ENCODE results near the gene SLC2A13. TPM values are rescaled to one million over a fixed set of nuclear protein-coding genes. Genes with fewer than 3 reads are reported as not detected.

Gene SLC2A13
- total RNA-seq, 1 donor from 2014 or later = 2.2 TPM

DNA sequence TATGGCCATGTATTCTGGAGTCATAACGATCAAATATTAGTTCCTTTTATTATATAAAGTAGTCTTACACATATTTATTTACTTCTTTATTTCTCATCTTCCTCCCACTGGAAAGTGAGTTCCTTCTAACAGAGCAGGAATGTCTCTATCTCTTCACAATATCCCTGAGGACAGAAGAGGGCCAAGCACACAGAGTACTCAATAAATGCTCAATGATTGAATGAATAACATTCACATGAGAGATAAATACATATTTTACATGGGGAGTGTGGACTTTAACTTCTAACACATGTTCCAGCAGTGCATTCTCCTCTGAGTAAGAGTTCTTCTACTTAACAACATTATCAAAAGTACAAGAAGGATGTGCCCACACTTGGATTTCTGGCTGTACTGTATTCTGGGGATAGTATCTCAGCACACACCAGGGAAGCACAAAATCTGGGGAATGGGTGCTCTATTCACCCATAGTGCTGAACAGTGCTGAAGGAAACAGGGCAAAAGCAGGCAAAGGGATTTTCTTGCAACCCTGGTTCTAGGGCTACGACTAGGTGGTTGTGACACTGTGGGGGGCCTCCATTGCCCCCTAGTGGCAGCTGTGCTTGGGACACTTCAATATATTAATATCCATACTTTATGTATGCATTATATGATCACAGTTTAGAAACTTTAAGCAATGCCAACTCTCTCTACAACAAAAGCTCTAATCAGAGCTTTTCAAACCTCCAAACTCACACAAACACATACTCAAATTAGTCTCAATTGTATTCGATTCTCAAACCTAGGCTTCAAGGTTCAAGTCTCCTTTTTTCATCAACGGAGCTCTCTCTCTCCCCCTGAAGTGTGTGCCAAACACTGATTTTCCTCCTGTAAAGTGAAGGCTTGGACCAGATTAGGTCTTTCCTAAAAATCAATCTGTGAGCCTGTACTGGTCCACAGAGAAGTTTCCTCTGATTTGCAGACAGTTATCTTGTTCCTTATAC is 115.5 kb downstream of the SLC2A13 start:
- ATAC-seq = peak; percentile 73

DNA sequence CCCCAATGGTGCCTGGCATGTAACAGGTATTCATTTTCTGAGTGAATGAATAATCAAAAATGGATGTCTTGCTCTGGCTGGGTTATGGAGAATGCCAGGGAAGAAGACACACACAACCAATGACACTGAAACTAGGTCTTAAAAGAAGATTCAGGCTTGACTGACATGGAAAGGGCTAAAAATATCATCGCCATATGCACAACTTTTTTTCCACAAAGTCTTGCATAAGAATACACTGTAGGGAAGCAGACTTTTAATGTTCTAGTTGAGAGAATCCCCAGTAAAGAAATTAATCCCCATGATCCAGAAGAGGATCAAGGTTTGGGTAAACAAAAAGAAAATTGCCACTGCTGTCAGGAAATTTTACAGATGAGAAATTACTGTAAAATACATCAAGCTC is 116.4 kb downstream of the SLC2A13 start:
- ATAC-seq = no peak

DNA sequence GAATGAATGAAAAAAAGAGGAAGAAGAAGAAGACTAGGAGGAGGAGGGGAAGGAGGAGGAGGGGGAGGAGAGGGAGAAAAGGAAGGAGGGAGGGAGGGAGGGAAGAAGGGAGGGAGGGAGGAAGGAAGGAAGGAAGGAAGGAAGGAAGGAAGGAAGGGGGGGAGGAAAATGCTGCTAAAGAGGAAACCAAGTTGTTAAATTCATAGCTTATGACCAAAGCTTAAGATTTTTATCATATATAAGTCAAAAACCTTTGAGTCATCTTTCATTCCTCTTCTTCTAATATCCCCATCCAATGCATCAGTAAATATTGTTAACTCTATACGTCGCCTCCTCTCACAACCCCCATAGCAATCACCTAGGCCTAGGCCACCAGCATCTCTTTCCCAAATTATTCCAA is 117.3 kb downstream of the SLC2A13 start:
- no peak for ATAC-seq

DNA sequence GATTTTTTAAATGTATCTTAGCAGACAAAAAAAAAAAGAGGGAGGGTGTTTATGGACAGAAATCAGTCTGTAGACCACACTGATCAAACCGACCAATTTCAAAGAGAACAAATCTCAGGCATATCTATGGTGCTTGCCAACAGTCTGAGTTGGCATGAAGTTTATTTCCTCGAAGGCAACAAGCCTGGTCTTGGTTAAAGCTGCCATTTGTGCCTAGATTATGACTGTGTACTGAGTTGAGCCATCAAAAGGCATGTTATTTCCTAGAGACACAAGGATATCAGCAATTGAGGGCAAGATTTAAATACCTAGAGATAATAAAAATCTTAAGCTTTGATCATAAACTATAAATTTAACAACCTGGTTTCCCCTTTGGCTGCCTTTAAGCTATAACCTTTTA is 119.2 kb downstream of the SLC2A13 start:
- peak; percentile 58 for ATAC-seq

DNA sequence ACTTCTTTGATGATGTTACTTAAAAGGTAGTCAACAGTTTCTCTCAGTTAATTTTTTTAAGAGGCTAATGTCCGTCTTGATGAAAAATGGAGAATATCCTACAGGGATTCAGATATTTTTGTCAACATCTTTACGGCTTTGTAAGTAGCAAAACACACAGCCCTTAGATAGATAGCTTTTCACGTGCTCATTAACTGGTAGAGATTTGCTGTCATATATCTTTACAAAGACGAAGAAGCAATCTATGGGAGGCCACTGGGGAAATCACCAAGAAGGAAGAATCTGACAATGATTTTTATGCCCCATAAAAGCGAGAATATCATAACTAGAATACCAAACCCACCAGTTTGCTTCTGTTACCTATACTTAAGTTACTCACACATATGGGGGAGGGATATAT is 121.2 kb downstream of the SLC2A13 start:
- ATAC-seq = no peak

DNA sequence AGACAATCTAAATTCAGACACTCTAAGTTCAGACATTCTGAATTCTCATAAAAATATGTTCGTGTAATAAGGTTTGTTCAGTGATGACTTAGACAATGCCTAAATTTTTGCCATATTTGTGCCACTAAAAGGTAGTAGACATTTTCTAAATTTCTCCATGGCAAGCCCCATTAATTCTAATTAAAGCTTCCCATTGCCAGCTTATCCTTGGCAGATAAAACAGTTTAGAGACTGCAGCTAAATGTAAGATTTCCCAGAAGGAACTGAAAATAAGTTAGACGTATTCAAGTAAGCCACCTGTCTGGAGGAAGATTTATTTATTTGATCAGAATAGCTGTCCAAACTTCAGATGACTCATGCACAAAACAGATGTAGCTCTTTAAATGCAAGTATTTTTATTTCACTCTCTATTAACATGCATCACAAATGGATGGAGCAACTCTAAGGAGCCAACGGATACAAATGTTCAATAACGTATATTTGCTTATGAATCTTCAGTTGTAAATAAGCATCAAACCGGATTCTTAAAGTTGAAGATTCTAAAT is 130.4 kb downstream of the SLC2A13 start:
- ATAC-seq = no peak

DNA sequence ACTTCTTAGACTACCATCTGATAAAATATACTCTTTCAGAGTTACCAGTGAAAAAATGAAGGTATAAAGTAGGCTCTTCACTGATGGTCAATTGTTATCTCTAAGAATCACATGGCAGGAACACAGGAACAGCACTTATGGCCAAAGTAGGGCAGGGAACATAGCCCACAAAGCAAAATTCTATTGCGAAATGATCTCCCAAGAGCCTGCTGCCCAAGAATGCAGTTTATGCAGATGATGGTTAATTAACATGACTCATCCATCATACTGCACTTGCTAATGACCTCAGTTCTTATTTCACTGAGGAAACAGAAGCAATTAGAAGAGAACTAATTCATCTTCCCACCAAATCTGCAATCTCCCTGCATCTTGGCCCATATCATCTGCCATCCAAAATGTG is 133.8 kb downstream of the SLC2A13 start:
- ATAC-seq = no peak

DNA sequence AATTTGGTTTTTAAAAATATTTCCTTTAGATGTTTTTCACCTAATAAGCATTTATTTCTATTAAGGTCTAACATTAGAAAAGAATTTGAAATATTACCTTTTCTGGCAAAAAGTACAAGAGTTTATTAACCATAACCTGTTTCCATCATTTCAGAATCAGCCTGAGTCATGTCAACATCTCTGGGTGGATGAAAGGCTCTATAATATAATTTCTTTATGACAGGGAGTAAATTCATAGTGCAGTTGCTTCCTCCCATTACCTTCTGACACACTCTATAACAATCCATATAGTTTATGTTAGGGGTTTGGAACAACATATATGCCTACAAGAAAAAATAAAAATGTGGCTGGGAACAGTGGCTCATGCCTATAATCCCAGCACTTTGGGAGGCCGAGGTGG is 134.5 kb downstream of the SLC2A13 start:
- ATAC-seq = no peak

GRCh38 chr12:39966721-39967120 is 139.2 kb downstream of the SLC2A13 start:
- no peak for ATAC-seq

- no peak for ATAC-seq
Observed at GRCh38 chr12:39966256-39966655, 139.6 kb downstream of the SLC2A13 start.

DNA sequence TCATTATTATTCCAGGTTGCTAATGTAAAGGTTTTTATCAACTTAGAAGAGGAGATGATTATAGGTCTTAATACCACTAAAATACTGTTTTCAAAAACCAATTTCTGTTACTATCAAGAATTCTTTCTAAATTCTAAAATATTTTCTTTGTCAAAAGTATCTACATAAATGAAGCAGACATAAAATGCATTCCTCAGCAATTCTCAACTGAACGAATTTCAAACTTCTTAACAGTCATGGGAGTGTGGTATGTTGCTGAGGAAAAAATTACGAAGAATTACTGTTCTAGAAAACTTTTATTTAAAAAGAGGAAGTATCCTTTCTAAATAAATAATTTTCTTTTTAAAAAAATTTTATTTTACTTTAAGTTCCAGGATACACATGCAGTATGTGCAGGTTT is 146.4 kb downstream of the SLC2A13 start:
- ATAC-seq = no peak

DNA sequence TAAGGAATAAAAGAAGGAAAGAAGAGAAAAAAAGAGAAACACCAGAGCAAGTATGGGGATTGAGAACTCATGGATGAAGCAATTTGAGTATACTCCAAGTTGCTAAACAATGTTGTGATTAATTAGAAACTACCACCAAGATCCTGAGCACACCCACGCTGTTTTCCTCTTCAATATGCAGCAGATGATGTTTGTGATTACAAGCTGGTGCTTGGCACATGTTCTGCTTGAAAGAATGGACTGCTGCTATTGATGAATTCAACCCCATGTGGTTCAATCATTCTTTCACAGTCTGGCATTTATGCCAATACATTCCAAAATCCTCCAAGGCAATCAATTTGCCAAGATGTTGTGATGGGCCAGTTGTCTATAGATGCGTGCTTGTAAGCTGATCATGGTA is 146.8 kb downstream of the SLC2A13 start:
- no peak for ATAC-seq

DNA sequence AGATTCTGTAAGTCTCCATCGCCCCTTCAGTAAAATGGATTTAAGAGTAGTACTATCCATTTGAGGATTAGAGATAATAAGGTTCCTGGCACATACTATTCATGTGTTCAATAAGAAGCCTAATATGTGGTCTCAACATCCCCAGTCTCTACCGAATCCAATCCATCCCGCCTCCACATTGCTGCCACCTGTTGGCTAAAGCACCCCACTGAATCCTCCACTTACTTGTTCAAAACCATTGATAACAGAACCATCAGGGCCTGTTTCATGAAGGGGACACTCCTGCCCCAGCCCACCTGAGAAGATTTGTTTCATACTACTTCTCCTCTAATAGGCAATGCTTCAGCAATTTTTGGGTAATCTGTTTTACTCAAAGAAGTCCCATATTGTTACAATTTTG is 147.5 kb downstream of the SLC2A13 start:
- ATAC-seq = no peak

- no peak for ATAC-seq
Observed at GRCh38 chr12:39956725-39957124, 149.2 kb downstream of the SLC2A13 start.

DNA sequence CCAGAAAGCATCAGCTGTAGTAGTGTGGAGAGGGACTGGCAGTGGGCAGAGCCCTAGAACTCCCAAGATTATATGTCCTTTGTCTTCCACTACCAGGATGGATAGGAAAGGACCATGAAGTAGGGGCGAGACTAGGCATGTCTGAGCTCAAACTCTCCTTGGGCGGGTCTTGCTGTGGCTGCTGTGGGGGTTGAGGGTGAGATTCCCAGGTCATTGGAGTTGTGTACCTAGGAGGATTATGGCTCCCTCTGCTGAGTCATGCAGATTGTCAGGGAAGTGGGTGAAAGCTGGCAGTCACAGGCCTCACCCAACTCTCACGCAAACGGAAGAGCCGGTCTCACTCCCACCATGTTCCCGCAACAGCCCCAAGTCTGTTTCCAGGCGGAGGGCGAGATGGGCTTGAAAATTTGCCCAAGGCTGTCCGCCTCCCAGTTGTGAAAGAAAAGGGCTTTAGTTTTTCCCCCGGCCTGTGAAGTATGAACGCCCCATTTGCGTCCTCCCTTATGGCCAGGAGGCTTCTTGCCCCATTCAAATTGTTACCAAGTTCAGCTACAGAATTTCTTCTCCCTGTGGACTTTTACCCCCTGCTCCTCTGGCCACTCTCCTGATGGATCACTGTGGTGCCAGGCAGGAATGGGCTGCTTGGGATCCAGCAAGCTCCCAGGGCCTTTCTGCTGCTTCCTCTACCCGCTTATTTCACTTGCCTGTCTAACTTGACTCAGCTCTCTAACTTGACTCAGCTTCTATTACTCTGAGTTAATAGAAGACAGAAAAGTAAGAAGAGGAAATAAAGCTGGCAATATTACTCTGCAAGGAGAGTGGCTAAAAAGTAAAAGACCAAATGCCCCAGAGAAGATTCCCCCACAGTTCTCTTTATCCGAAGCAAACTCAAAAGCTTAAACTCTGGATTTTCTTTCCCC is 159.3 kb downstream of the SLC2A13 start:
- no peak for ATAC-seq

- no peak for ATAC-seq
Observed at GRCh38 chr12:39937119-39937518, 168.8 kb downstream of the SLC2A13 start.

DNA sequence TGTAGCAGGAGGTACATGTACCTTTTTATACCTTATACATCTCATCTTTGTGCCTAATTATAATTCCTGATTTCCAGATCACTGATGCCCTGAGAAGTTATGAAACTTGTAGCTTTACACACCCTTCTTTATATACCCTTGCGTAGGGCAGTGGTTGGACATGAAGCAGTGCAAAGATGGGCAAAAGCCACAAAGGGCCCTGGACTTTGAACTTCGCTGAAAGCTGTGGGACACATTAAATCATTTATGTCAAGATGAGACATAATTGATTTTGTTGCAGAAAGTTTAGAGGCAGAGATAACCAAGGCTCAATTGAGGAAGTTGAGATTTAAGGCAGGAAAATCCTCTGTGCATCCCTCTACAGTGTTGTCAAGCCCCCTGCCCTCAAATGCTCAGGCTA is 170.0 kb downstream of the SLC2A13 start:
- no peak for ATAC-seq

DNA sequence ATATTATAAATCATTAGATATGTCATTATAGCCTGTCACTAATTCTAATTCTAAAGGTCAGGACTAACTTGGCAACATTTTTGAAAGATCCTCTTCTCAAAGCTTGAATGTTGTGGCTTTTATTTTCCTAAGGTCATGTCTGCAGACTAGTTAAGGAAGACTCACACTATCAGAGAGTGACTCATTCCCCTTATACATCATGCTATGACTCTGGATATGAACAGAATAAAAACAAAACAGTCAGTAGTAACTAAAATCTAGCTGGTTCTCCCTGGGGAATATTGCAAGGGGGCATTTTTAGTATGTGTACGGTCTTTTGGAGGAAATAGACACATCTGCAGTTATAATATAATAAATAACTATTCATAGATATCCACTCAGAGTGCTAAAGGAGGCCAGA is 170.6 kb downstream of the SLC2A13 start:
- no peak for ATAC-seq

DNA sequence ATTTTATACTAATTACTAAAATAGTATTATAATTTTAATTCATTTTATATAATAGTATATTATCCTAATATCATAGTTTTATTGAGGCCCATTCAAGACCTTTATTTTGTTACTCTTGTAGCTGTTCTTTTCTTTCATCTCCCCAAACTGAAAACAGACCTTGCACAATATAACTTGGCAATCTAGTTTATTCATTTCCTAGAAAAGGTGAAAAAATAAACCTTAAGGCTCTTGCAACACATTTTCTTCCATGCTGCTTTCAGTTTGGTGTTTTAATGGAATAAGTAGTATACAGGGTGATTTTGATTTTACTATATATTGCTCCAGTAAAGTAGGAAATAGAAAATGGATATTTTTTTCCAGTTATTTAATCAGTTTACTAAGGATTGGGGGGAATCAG is 174.0 kb downstream of the SLC2A13 start:
- ATAC-seq = no peak

DNA sequence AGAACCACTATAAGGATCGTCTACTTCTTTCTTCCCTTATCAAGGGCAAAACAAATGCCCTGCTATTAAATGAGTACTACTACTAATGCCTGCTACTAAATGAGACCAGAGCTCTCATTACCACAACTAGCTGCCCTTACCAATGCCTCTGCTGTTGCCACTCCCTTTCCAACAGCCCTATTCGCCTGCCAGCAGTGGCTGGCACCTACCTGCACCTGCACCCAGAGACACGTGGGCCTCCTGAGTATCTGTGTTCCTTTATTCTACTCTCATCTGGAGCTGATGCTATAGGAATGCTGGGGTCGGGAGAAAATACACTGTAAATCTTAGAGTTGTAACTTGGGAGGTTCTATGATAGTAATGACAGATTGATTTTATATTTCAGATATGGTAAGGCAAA is 174.7 kb downstream of the SLC2A13 start:
- ATAC-seq = peak; percentile 31

- no peak for ATAC-seq
Observed at GRCh38 chr12:39930101-39930500, 175.8 kb downstream of the SLC2A13 start.

DNA sequence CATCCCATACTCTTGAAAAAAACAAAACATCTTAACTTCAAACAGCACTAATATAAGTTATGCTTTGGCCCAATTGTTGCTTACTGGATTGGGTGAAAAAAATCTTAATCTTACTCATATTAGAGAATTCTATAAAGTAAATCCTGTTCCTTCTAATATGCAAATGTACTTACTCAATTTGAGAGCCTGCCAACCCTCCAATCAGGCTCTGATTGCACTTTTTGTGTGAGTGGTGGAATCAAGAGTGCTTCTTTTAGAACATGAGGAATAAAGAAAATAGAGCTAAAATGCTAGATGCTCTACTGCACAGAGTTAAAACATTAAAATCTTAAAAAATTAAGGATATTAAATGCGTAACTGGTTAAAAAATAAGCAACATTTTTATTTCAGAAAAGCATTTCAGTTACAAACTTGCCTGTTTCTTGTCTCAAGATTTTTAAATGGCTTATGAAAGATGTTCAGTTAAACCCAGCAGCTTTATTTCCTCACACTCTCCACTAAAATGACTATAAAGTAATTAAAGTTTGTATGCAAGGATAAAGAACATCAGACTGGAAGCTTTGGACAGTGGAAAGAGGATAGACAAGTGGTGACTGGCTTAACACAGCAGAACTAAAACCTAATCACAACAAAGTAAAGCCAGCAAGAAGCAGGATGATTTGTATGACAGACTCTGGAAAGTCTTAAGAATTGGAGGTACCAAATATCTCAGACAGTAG is 177.5 kb downstream of the SLC2A13 start:
- no peak for ATAC-seq

- no peak for ATAC-seq
Observed at GRCh38 chr12:39923364-39923763, 182.5 kb downstream of the SLC2A13 start.
